HG03095 (cell line): ENCODE data around the gene POTEC.
"Not testable (repeated sequence)": the region's sequence is repeated elsewhere in the genome, so short reads cannot be mapped to it uniquely, and the experiment has no call there.

Experiments
- ATAC-seq: cut with Tn5 transposase; IDR thresholded peaks from one replicate; pipeline ENCODE4 v1.9.1; 2021; ENCODE audit warnings: moderate library complexity; ENCODE audit not compliant: unreplicated experiment

POTEC gene

GRCh38 chr18:14543446-14543964, at the start of gene POTEC:
POTEC (minus strand) TSS chr18:14543600; CDS start chr18:14543146, 454 bp downstream.
- ATAC-seq: not testable (repeated sequence)

GRCh38 chr18:14577971-14578370, 34.6 kb upstream of the POTEC start:
- no peak for ATAC-seq

GRCh38 chr18:14559502-14559901, 16.1 kb upstream of the POTEC start:
- not testable (repeated sequence) for ATAC-seq

DNA sequence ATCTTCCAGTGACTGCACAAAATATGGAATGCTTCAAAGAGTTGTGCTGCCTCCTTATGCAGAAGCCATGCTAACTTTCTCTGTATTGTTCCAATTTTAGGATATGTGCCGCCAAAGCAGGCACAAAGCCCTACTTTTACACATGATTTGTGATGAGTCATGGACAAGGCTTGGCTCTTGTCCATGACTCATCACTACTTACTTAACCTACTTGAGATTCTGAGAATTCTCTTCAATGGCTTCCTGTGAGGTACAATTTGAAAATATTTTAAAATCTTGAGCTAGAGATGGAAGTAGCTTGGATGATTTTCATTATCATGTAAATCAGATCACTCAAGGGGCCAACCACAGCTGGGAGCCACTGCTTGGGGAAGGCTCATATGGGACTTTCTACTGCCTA, 11.7 kb downstream of the POTEC start:
- not testable (repeated sequence) for ATAC-seq

GRCh38 chr18:14510707-14511106, 32.7 kb downstream of the POTEC start:
- ATAC-seq: not testable (repeated sequence)

DNA sequence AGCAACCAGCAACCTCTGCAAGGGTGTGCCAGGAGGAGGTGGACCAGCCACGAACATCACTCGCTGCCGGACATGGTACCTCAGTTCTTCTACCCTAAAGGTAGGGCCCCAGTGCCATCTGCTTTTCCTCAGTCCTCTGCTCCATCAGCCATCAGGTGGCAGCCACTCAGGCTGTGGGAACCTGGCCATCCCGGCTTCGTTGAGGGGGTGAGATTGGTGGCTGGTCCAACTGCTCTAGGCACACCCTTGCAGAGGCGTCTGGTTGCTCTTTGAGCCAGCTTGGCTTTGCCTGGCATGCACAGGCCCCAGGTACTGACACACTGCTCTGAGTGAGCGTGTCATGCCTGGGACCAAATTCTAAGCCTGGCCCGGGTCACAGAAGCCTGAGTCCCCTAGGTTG, 39.7 kb downstream of the POTEC start:
- ATAC-seq: not testable (repeated sequence)

DNA sequence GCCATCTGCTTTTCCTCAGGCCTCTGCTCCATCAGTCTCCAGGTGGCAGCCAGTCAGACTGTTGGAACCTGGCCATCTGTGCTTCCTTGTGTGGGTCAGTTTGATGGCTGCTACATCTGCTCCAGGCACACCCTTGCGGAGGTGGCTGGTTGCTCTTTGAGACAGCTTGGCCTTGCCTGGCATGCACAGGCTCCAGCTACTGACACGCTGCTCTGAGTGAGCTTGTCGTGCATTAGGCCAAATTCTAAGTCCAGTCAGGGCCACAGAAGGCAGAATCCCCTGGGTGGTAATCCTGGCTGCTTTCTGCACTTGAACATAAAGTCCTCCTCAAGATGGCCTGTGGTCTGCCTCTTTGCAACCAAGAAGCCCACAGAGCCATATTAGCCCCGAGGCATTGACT, 41.5 kb downstream of the POTEC start:
- not testable (repeated sequence) for ATAC-seq

- not testable (repeated sequence) for ATAC-seq
Measured at GRCh38 chr18:14489256-14490014, 54.0 kb downstream of the POTEC start.

- ATAC-seq: not testable (repeated sequence)
Measured at GRCh38 chr18:14488789-14489188, 54.6 kb downstream of the POTEC start.

- not testable (repeated sequence) for ATAC-seq
Measured at GRCh38 chr18:14486926-14487580, 56.3 kb downstream of the POTEC start.

- ATAC-seq: not testable (repeated sequence)
Measured at GRCh38 chr18:14479076-14479475, 64.3 kb downstream of the POTEC start.

DNA sequence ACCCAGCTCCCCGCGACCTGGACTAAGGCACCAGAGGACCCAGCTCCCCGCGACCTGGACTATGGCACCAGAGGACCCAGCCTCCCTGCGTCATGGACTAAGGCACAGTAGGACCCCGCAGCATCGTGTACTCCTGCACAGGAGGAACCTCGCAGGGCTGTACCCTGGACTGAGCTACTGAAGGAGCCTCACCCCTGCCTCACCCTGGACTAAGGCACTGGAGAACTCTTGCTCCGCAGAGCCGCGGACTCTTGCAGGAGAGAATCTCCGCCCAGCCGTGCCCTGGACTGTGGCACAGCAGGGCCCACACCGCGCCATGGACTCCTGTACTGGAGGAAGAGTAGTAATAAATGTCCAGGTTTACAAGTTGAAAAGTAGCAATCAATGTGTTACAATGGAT, 67.9 kb downstream of the POTEC start:
- ATAC-seq: not testable (repeated sequence)

GRCh38 chr18:14474752-14475151, 68.6 kb downstream of the POTEC start:
- ATAC-seq: not testable (repeated sequence)

GRCh38 chr18:14474007-14474720, 69.2 kb downstream of the POTEC start:
- ATAC-seq: not testable (repeated sequence)

- not testable (repeated sequence) for ATAC-seq
Measured at GRCh38 chr18:14473250-14474006, 70.0 kb downstream of the POTEC start.

DNA sequence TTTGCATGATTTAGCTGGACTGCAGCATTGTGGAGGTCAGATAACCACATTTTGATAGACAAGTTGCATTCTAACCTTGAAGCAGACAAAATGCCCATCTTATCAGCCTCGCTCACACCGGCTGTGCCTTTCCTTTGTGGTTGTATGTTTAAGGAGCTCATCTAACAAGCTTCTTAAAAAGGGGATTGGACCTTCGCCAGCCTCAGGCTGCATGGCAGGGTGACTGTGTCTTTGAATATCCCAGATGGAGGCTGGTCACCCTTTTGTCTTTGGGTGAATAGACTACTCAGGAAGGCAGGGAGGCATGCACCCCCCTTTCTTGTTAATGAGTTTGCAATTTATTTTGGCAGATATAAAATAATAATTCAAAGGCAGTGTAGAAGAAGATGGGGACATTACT, 72.1 kb downstream of the POTEC start:
- ATAC-seq: not testable (repeated sequence)

DNA sequence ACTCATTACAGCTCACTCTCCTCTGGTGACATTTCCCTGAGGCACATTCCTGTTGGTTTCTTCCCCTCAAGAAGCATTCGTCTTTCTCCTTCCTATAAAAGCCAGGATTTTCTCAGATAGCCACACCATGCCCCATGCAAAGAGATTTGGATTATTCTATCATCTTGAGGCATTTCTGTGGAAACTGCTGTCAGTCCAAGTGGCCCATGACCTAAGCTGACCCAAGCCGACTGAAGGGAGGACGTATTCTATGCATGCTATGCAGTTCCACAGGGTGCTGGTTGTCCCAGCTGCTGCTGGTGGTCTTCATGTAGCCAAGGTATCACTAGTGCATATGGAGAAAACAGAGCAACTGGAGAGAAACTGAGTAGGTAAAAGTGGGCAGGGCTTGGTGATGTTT, 73.0 kb downstream of the POTEC start:
- ATAC-seq: not testable (repeated sequence)

DNA sequence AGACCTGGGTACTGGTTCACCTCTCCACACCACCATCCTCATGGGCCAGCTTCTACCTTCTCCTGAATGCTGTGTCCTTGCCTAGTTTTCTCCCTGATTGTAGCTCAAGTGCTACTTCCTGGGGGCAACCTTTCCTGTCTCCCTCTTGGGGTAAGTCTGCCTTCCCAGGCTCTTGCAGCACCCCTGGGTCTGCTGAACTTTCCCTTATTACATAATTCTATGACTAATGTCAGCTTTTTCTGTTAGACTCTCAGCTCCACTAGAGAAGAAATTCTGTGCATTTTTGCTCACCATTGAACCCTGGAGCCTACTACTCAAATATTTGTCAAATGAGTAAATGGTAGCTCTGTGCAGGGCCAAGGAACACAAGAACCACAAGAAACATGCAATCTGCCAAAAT, 73.4 kb downstream of the POTEC start:
- not testable (repeated sequence) for ATAC-seq

DNA sequence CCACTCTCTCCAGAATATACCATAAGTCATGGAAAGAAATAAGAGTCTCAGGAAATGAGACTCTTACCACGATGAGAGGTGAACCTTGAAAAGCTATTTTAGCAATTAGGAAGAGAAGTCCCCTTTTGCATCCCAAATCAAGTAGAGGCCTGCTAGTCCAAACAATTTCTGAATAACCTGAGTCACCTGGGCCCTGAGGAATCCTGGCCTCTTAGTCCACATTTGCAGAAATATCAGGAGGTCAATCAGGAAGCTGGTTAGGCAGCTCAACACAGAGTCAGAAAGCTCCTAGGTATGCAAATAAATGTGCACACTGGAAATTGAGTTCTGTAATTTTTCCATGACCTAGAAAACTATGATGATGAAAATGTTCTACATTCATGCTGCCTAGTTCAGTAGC, 77.4 kb downstream of the POTEC start:
- not testable (repeated sequence) for ATAC-seq
